K562 (cell line): Measurements from ENCODE around the gene METAP1D. TPM values are rescaled to one million over a fixed set of nuclear protein-coding genes. Genes with fewer than 3 reads are reported as not detected.

Experiments used
- CREM ChIP-seq: IDR thresholded peaks from 2 replicates; pipeline ENCODE4 v1.6.1; 2014; ENCODE audit warnings: antibody characterized with exemption, low read depth
- ETS1 ChIP-seq: conservative IDR thresholded peaks from 2 replicates; pipeline ENCODE4 v1.6.1; 2011; ENCODE audit warnings: low read depth, mild to moderate bottlenecking, low read length; ENCODE audit not compliant: control insufficient read depth
- GTF2F1 ChIP-seq: IDR thresholded peaks from 2 replicates; pipeline ENCODE4 v1.6.1; 2011; ENCODE audit warnings: low read depth, low read length, improper control_type of control experiment
- HOXB6 ChIP-seq: fragments of 250-450 bp; sonication (Bioruptor Pico); IDR thresholded peaks from 2 replicates; pipeline ENCODE4 v1.5.1; 2022; ENCODE audit warnings: mild to moderate bottlenecking, borderline replicate concordance
- ILK ChIP-seq: fragments of 450-650 bp; IDR thresholded peaks from 2 replicates; pipeline ENCODE4 v1.6.1; 2016; ENCODE audit warnings: missing genetic modification characterization, low read depth, mild to moderate bottlenecking, missing compliant biosample characterization, moderate library complexity, borderline replicate concordance
- KLF16 ChIP-seq: IDR thresholded peaks from 2 replicates; pipeline ENCODE4 v1.6.1; 2016; ENCODE audit warnings: antibody characterized with exemption
- L3MBTL2 ChIP-seq: fragments of 450-650 bp; IDR thresholded peaks from 2 replicates; pipeline ENCODE4 v1.6.1; 2016; ENCODE audit warnings: mild to moderate bottlenecking, moderate library complexity
- MTF1 ChIP-seq: fragments of 250-450 bp; sonication (Bioruptor Pico); IDR thresholded peaks from 2 replicates; pipeline ENCODE4 v1.9.0; 2021; ENCODE audit warnings: moderate library complexity, mild to moderate bottlenecking, inconsistent platforms, borderline replicate concordance
- NR2C2 ChIP-seq, 2 experiments: fragments of 200-800 bp in 1 of 2; sonication (Bioruptor generic) in 1 of 2; sonication (generic) in 1 of 2; formaldehyde crosslinking in 1 of 2; IDR thresholded peaks; 2 replicates each; pipeline versions ENCODE4 v1.6.1 to v1.8.0; 2016 to 2022; ENCODE audit warnings: mild to moderate bottlenecking in 1 of 2, missing compliant biosample characterization in 1 of 2, missing genetic modification characterization in 1 of 2, missing genetic modification reagents in 1 of 2
- NUFIP1 ChIP-seq: fragments of 450-650 bp; IDR thresholded peaks from 2 replicates; pipeline ENCODE4 v1.6.1; 2018; ENCODE audit not compliant: partially characterized antibody
- RREB1 ChIP-seq: fragments of 250-450 bp; sonication (Bioruptor Pico); IDR thresholded peaks from 2 replicates; pipeline ENCODE4 v1.4.0; 2020
- SOX6 ChIP-seq: fragments of 450-650 bp; IDR thresholded peaks from 2 replicates; pipeline ENCODE4 v1.6.1; 2014; ENCODE audit warnings: mild to moderate bottlenecking
- TAL1 ChIP-seq: fragments of 450-650 bp; IDR thresholded peaks from 2 replicates; pipeline ENCODE4 v1.6.1; 2016; ENCODE audit warnings: mild to moderate bottlenecking
- ZNF12 ChIP-seq: sonication (generic); formaldehyde crosslinking; IDR thresholded peaks from 2 replicates; pipeline ENCODE4 v1.4.0; 2020; ENCODE audit warnings: mild to moderate bottlenecking, missing genetic modification reagents
- ZNF445 ChIP-seq: fragments of 250-450 bp; sonication (Bioruptor Pico); IDR thresholded peaks from 2 replicates; pipeline ENCODE4 v1.4.0; 2020; ENCODE audit warnings: low read depth, mild to moderate bottlenecking, moderate library complexity
- ZNF695 ChIP-seq: fragments of 450-650 bp; formaldehyde crosslinking; IDR thresholded peaks from 2 replicates; pipeline ENCODE4 v1.4.0; 2020; ENCODE audit warnings: mild to moderate bottlenecking, moderate library complexity
- ZSCAN32 ChIP-seq: fragments of 450-650 bp; formaldehyde crosslinking; IDR thresholded peaks from 2 replicates; pipeline ENCODE4 v1.4.0; 2020; ENCODE audit warnings: mild to moderate bottlenecking, moderate library complexity
- polyA plus RNA-seq, 8 experiments: library from polyadenylated mRNA; depleted of rRNA in 4 of 8; stranded (reverse) in 5 of 8; unstranded in 3 of 8; fragments of >200 nt; fragmentation: Nextera tagmentation in 2 of 8; fragmentation: Illumina TruSeq in 1 of 8; extraction: Ambion mirVana in 2 of 8; extraction: Trizol in 1 of 8; gene quantifications; 2 replicates each; pipeline versions ENCODE4 v1.2.1 to v1.2.3, GENCODE V29; 2011 to 2014; ENCODE audit warnings: inconsistent platforms in 1 of 8, missing spikeins in 1 of 8
- total RNA-seq, 7 experiments: library from RNA; depleted of rRNA in 6 of 7; stranded (reverse); fragments of >200 nt in 6 of 7; fragmentation: Illumina TruSeq in 2 of 7; extraction: Trizol in 2 of 7; gene quantifications; 2 replicates each; pipeline versions ENCODE4 v1.2.1 to v1.2.3, GENCODE V29; 2011 to 2021; ENCODE audit warnings: low replicate concordance in 1 of 7

Gene METAP1D
- total and polyA plus RNA-seq, 9 of the 15 experiments (the other 6 are each of a cell fraction or from before 2014, with no cell fraction given) = 8.0 to 23.4 (median 15.7) TPM

GRCh38 chr2:172084645-172085459 lies 85.1 kb downstream of the METAP1D start (continued):
- TF ChIP-seq NR2C2 (CRISPR knock-in tag; IDR thresholded peaks at IDR 0.05) = no peak; the same call in none of the 2 replicates
- peak; percentile 42; the same call in 1 of the 2 replicates for TF ChIP-seq NR2C2 (tag; IDR thresholded peaks at IDR 0.05)
- peak; percentile 92 for TF ChIP-seq ZSCAN32 (CRISPR knock-in tag)
- TF ChIP-seq MTF1 (CRISPR knock-in tag) = no peak
- no peak for TF ChIP-seq ILK (tag)
- no peak for TF ChIP-seq GTF2F1
- no peak for TF ChIP-seq KLF16
- TF ChIP-seq HOXB6 = no peak; the same call in 1 of the 2 replicates
- TF ChIP-seq ETS1 = 0 out of 2 replicates have a peak, but pooled peaks have one; percentile 53
- TF ChIP-seq SOX6 = peak; percentile 21
- TF ChIP-seq CREM = 0 out of 2 replicates have a peak, but pooled peaks have one; percentile 2
- peak; percentile 41; the same call in 1 of the 2 replicates for TF ChIP-seq TAL1
- TF ChIP-seq RREB1 (CRISPR knock-in tag) = no peak
- TF ChIP-seq L3MBTL2 = peak; percentile 91
- no peak for TF ChIP-seq ZNF445
- TF ChIP-seq ZNF12 (CRISPR knock-in tag) = no peak
- no peak for TF ChIP-seq ZNF695 (CRISPR knock-in tag)
- no peak for TF ChIP-seq NUFIP1
